GM12801 (cell line): ENCODE data around the gene USP50.

Source experiments
- CTCF ChIP-seq: IDR thresholded peaks from one replicate; pipeline ENCODE4 v1.5.1; 2011; ENCODE audit warnings: control low read depth; ENCODE audit not compliant: insufficient read length; ENCODE audit errors: extremely low read depth

The USP50 gene

GRCh38 chr15:50542887-50543210 lies 3.6 kb downstream of the USP50 start:
- TF ChIP-seq CTCF = no peak

GRCh38 chr15:50531766-50532165 lies 14.7 kb downstream of the USP50 start:
- no peak for TF ChIP-seq CTCF

DNA sequence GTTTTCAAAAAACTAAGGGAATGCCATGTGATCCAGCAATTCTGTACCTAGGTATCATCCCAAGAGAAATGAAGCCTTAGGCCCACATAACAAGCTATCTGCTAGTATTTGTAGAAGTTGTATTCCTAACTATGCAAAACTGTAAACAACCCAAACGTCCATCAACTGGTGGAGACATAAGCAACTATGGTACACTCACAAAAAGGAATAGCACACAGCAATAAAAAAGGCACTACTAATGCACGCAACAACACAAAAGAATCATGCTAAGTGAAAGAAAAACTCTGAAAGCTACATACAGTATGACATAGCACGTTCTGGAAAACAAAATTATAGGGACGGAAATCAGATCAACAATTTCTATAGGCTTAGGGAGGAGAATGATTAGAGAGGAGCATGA lies 15.3 kb downstream of the USP50 start:
- no peak for TF ChIP-seq CTCF

DNA sequence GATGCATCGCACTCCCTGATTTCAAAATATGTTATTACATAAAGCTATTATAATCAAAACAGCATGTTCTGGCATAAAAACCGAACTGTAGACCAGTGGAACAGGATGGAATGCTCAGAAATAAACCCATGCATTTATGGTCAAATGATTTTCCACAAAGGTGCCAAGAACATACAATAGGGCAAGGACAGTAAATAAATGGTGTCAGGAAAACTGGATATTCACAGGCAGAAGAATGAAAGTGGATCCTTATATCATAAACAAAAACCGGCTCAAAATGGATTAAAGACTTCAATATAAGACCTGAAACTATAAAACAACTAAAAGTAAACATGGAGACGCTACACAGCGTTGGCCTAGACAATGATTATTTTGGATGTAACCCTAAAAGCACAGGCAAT lies 22.6 kb downstream of the USP50 start:
- TF ChIP-seq CTCF = no peak

GRCh38 chr15:50519740-50520425 lies 26.6 kb downstream of the USP50 start:
- TF ChIP-seq CTCF = no peak

DNA sequence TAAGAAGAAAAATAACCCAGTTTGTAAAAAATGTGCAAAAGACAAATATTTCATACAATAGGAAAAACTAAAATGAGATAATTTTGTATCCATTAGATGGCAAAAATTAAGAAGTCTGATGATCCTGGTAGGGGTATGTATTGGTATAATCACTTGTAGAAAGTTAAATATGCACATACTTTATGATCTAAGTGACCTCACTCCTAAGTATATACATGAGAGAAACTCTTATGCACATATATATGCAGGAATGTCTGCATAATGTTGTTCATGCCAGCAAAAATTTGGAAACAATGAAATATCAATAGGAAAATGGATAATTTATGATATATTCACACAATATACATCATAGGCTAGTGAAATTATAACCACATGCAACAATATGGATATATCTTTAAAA lies 33.5 kb downstream of the USP50 start:
- TF ChIP-seq CTCF = no peak

DNA sequence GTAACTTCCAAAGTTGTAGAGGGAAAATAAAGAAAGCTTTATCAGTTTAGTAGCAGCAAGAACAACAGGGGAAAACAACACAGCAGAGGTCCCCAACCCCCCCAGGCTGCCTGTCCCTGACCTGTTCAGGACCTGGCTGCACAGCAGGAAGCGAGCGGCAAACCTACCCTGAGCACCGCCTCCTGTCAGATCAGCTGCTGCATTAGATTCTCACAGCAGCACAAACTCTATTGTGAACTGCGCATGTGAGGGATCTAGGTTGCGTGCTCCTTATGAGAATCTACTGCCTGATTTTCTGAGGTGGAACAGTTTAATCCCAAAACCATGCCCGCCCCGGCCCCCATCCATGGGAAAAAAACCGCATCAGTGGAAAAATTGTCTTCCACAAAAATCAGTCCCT lies 40.3 kb downstream of the USP50 start:
- TF ChIP-seq CTCF = no peak
